HG03460 (cell line): ENCODE measurements around the gene NDUFAB1.
A peak's percentile ranks its signal among the peaks of the same experiment; 100 is the strongest.
"Not testable (repeated sequence)": the region's sequence is repeated elsewhere in the genome, so short reads cannot be mapped to it uniquely, and the experiment has no call there.

Experiments used
- ATAC-seq: cut with Tn5 transposase; IDR thresholded peaks from one replicate; pipeline ENCODE4 v1.9.1; 2021; ENCODE audit not compliant: unreplicated experiment

The NDUFAB1 gene

DNA sequence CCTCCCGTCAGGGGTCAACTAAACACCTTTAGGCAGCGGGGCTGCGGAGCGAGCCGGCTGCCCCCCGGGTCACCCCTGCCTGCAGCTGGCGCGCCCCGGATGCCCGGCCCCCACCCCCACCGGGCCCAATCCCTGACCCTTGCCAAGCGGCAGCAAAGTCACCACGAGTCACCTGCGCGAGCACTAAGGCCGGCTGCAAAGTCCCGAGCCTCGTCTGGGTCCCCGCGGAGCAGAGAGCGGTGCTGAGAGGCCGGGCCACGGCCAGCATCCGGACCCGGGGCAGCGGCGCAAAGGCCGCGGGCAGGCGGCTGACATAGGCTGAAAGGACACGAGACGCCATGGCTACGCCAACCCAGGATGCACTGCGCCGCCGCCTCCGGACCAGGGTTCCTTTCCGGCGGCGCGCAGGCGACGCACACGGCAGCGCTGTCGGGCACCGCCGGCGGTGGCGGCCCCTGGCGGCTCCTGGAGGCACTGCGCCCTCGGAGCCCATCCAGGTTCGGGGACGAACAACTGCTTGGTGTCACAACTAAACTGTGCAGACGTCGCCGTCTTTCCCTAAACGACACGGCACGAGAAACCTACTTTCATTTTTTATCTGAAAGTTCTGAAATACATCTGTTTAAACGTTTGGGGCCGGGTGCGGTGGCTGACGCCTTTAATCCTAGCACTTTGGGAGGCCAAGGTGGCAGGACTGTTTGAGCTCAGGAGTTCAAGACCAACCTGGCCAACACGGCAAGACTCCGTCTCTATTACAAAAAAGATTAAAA lies at the start of gene NDUFAB1:
NDUFAB1 (minus strand) TSS at position 366 of the 770 bp plus-strand sequence; CDS start at position 340, 26 bp downstream.
- ATAC-seq = peak; percentile 93

- no peak for ATAC-seq
Measured at GRCh38 chr16:23642246-23642774, 46.2 kb upstream of the NDUFAB1 start.

- ATAC-seq = peak; percentile 96
Measured at GRCh38 chr16:23640931-23641765, 45.0 kb upstream of the NDUFAB1 start, which contains the start of the genes DCTN5 and PALB2. TSS of gene DCTN5 (plus strand) at chr16:23641466. CDS start at chr16:23641543, 77 bp downstream. TSS of gene PALB2 (minus strand) at chr16:23641310. CDS start at chr16:23641157, 153 bp downstream.

GRCh38 chr16:23640615-23640930 lies 44.5 kb upstream of the NDUFAB1 start:
- no peak for ATAC-seq

GRCh38 chr16:23635958-23636357 lies 39.8 kb upstream of the NDUFAB1 start:
- no peak for ATAC-seq

DNA sequence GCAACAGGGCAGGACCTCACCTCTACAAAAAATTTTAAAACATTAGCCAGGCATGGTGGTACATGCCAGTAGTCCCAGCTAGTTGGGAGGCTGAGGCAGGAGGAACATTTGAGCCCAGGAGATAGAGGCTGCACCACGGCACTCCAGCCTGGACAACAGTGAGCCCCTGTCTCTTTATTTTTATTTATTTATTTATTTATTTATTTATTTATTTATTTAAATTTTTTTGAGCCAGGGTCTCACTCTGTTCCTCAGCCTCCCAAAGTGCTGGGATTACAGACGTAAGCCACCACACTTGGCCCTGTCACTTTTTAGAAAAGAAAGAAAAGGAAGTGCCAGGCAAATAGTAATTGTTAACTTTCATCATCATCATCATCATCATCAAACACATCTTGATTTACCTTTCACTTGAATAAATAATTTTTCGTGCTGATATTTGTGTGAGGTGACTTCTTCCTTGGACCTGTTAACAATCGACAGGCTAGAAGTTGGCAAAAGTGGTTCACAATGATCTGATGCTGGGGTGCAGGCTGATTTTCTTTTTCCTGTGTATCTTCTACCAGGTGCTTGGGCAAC lies 38.4 kb upstream of the NDUFAB1 start:
- ATAC-seq = no peak

DNA sequence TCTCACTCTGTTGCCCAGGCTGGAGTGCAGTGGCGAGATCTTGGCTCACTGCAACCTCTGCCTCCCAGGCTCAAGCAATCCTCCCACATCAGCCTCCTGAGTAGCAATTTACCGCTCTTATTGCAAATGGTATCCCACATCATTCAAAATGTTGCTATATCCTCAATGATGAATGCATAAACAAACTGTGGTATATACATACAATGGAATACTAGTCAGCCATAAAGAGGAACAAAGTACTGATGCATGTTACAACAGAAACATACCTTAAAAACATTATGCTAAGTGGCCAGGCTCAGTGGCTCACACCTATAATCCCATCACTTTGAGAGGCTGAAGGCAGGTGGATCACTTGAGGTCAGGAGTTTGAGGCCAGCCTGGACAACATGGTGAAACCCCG lies 35.8 kb upstream of the NDUFAB1 start:
- not testable (repeated sequence) for ATAC-seq

GRCh38 chr16:23629516-23629915 lies 33.4 kb upstream of the NDUFAB1 start:
- ATAC-seq = no peak

DNA sequence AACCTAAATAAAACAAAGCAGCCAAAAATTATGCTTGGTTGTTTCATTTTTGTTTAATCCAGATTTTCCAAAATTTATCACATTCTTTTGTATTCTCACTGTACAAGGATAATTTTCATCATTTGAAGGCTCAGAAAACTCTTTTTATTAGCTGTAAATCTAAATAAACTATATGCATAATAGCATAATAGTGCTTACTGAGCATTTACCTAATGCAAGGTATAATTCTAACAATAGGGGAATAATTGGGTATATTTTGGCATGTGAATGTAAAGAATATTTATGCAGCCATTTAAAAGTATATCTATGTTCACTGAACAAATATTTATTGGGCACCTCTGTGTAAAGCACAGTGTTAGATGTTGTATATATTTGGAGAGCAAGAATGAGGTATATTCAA lies 28.0 kb upstream of the NDUFAB1 start:
- no peak for ATAC-seq

DNA sequence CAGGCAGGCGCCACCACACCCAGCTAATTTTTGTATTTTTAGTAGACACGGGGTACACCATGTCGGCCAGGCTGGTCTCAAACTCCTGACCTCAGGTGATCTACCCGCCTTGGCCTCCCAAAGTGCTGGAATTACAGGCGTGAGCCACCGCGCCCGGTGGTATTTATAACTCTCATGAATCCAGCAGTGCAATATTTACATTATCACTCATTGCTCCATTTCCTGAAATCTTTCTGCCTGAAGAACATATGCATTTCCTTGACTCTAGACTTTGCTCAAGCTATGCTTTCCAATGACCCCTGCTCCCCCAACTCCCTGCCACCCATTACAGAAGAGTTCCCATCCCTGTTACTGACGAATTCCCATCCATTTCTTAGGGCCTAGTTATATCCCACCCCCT lies 19.7 kb upstream of the NDUFAB1 start:
- no peak for ATAC-seq

DNA sequence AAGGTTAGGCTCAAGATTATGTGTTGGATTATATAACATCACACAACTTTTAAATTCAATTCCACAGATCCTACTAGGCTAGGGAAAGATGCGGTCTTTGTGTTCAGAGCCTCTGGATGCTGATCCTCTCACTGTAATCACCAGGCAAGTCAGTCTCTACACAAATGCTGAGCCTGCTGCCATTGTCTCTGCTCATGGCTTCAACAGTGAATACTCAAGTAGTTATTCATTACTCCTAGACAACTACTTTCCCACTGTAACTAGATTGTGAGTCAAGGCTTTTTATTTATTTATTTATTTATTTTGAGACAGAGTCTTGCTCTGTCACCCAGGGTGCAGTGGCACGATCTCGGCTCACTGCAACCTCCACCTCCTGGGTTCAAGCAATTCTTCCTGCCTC lies 15.8 kb upstream of the NDUFAB1 start:
- no peak for ATAC-seq

DNA sequence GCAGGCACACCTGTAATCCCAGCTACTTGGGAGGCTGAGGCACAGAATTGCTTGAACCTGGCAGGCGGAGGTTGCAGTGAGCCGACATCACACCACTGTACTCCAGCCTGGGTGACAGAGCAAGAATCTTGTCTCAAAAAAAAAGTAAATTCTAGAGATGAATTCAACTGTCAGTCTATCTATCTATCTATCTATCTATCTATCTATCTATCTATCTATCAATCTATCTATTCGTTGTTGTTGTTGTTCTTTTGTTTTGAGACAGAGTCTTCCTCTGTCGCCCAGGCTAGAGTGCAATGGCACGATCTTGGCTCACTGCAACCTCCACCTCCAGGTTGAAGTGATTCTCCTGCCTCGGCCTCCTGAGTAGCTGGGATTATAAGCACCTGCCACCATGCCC lies 14.8 kb upstream of the NDUFAB1 start:
- not testable (repeated sequence) for ATAC-seq

DNA sequence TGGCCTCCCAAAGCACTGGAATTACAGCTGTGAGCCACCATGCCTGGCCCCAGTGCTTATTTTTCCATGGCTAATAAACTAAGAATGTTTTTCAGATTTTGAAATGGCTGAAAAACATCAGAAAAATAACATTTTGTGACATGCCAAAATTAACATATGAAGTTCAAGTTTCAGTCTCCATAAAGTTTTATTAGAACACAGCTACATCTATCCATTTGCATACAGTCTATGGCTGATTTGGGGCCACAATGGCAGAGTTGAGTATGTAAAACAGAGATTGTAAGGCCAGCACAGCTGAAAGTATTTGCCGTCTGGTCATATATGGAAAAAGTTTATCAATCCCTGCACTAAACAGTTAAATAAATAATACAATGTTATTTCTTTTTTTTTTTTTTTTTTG lies 13.8 kb upstream of the NDUFAB1 start:
- ATAC-seq = no peak

DNA sequence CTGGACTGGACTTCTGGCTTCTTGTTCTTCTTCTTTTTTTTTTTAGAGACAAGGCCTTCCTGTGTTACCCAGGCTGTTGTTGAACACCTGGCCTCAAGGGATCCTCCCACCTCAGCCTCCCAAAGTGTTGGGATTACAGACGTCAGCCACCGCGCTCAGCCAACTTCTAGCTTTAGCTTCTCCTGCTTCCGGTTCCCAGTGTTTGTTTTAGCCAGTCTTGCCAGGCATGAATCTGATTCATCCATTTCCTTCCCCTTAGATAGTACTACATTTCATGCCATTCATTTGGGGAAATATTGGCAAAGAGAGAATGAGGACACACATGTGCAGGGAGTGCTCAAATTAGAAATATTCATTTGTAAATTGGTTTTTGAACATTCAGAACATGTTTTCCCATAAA lies 12.1 kb upstream of the NDUFAB1 start:
- no peak for ATAC-seq

- ATAC-seq = no peak
Measured at GRCh38 chr16:23607726-23608125, 11.6 kb upstream of the NDUFAB1 start.

DNA sequence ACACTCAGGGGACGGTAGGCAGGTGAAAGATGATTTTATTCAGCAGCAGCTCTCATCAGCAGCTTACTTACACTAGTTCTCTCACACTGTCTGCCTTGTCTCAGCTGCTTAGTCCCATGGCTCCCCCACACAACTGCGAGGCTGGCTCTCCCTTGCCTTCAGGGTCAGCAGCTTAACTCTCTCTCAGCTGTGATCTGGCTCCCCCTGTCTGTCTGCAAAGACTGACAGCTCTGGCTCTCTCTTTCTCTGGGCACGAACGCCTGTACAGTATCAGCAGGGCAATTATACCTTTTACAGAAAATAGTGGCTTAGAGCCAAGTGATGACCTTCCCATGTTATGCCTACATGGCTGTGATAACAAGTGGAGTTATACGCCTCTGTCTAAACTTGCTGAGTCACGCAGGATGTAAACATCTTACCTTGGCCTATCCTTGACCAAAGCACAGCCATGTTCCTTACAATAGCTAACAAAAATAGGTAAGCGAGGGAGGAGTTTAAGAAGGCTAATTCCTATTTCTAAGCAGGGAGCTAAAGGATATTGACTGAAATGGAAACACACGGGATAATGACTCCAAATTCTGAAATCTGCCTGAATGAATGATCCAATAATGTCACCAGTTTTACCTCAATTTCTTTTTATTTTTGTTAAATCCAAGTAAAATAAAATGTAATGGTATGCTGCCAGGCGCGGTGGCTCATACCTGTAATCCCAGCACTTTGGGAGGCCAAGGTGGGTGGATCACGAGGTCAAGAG lies 1.1 kb upstream of the NDUFAB1 start:
- no peak for ATAC-seq

DNA sequence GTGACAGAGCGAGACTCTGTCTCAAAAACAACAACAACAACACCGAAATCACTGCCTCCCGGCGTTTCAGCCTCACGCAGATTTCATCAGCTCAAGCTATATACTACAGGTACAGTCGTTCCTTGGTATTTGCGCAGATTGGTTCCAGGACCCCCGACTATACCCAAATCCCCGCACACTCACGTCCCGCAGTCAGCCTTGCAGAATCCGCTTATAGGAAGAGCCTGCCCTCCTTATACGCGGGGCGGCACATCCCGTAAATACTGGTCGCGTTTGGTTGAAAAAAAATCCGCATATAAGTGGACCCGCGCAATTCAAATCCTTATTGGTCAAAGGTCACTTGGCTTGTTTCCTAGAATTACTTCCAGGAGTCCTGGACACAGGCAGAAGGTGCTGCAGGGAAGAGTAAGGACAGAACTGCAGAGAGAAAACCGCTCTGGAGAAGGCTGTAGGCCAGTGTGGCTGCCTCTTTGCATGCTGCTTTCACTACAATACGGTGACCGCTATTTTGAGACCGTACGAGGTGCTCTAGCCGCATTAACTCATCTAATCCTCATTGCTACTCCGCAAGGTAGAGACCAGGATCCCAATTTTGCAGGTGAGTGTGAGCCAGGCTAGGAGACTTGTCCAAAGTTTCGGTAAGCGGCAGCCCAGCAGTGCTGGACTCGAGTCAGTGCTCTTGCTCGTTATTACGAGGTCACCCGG lies 718 bp downstream of the NDUFAB1 start:
- ATAC-seq = no peak

DNA sequence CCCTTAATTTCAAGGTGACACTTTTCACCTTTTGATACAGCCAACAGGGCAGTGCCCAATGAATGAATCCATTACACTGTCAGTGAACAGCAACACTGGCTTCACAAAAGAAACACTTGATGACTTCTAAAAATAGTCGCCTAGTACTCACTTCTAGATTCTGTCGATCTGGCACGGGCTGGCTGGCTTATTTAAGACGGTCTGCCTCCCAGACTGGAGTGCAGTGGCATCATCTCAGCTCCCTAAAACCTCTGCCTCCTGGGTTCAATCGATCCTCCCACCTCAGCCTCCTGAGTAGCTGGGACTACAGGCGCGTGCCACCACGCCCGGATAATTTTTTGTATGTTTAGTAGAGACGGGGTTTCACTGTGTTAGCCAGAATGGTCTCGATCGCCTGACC lies 1.9 kb downstream of the NDUFAB1 start:
- ATAC-seq = no peak

DNA sequence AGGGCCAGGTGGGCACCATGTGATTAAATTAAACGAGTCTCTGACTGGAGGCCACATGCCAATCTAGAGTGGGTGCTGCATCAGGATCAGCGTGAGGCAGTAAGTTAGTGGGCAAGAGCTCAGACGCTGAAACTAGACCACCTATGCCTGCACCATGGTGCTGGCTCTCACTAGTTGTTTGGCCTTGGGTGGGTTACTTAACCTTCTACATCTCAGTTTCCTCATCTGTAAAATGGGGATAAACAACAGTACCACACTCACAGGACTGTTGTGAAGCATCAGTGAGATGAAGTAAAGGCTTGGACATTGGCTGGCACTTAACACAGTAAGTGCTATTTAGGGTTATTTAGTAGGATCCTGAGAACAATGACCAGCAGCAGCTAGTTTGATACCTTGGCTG lies 5.9 kb downstream of the NDUFAB1 start:
- no peak for ATAC-seq

GRCh38 chr16:23587726-23588125 lies 8.4 kb downstream of the NDUFAB1 start:
- ATAC-seq = no peak
